HepG2 (cell line): ENCODE data around the gene STRN3. TPM values are rescaled to one million over a fixed set of nuclear protein-coding genes. Genes with fewer than 3 reads are reported as not detected.

ENCODE experiments used
- CHD2 ChIP-seq: IDR thresholded peaks from 2 replicates; pipeline ENCODE4 v1.6.1; 2011; ENCODE audit warnings: low read depth, low read length, improper control_type of control experiment
- DPF2 ChIP-seq: sonication (generic); formaldehyde crosslinking; IDR thresholded peaks from 2 replicates; pipeline ENCODE4 v1.4.0; 2020; ENCODE audit warnings: mild to moderate bottlenecking, low read depth, missing genetic modification reagents, borderline replicate concordance
- KAT7 ChIP-seq: IDR thresholded peaks from 2 replicates; pipeline ENCODE4 v1.6.1; 2018; ENCODE audit warnings: borderline replicate concordance, missing compliant biosample characterization
- KDM5B ChIP-seq: sonication (generic); formaldehyde crosslinking; IDR thresholded peaks from 2 replicates; pipeline ENCODE4 v1.4.0; 2020; ENCODE audit warnings: missing genetic modification reagents, mild to moderate bottlenecking, borderline replicate concordance
- MTA1 ChIP-seq: sonication (generic); formaldehyde crosslinking; IDR thresholded peaks from 2 replicates; pipeline ENCODE4 v1.4.0; 2020; ENCODE audit warnings: missing genetic modification reagents, mild to moderate bottlenecking, borderline replicate concordance
- MXD3 ChIP-seq: IDR thresholded peaks from 2 replicates; pipeline ENCODE4 v1.6.1; 2016; ENCODE audit warnings: mild to moderate bottlenecking, missing biosample characterization, missing genetic modification reagents
- POGK ChIP-seq: sonication (generic); formaldehyde crosslinking; conservative IDR thresholded peaks from 2 replicates; pipeline ENCODE4 v1.8.0; 2022; ENCODE audit warnings: mild to moderate bottlenecking, moderate library complexity, missing genetic modification reagents
- RBM22 ChIP-seq: fragments of 200-400 bp; formaldehyde crosslinking; optimal IDR thresholded peaks from 2 replicates; pipeline ENCODE3; 2017; ENCODE audit warnings: mild to moderate bottlenecking, low read length, moderate library complexity
- SP4 ChIP-seq: sonication (generic); formaldehyde crosslinking; IDR thresholded peaks from 2 replicates; pipeline ENCODE4 v1.8.1; 2023; ENCODE audit warnings: mild to moderate bottlenecking, missing genetic modification reagents
- SRF ChIP-seq: IDR thresholded peaks from 2 replicates; pipeline ENCODE4 v1.6.1; 2011; ENCODE audit warnings: mild to moderate bottlenecking, low read depth, low read length, moderate library complexity
- ZBED4 ChIP-seq: sonication (generic); formaldehyde crosslinking; IDR thresholded peaks from 2 replicates; pipeline ENCODE4 v1.4.0; 2020; ENCODE audit warnings: missing genetic modification reagents, borderline replicate concordance
- ZBTB38 ChIP-seq: sonication (generic); formaldehyde crosslinking; IDR thresholded peaks from 2 replicates; pipeline ENCODE4 v1.5.1; 2020; ENCODE audit warnings: mild to moderate bottlenecking, missing genetic modification reagents
- ZFX ChIP-seq: sonication (generic); formaldehyde crosslinking; IDR thresholded peaks from 2 replicates; pipeline ENCODE4 v1.4.0; 2020; ENCODE audit warnings: mild to moderate bottlenecking, low read depth, missing genetic modification reagents, moderate library complexity
- ZNF10 ChIP-seq: sonication (generic); formaldehyde crosslinking; IDR thresholded peaks from 2 replicates; pipeline ENCODE4 v1.4.0; 2020; ENCODE audit warnings: mild to moderate bottlenecking, low read depth, missing genetic modification reagents, borderline replicate concordance
- ZNF234 ChIP-seq: sonication (generic); formaldehyde crosslinking; conservative IDR thresholded peaks from 2 replicates; pipeline ENCODE4 v1.5.1; 2020; ENCODE audit warnings: mild to moderate bottlenecking, missing genetic modification reagents
- ZNF567 ChIP-seq: sonication (generic); formaldehyde crosslinking; IDR thresholded peaks from 2 replicates; pipeline ENCODE4 v1.8.1; 2023; ENCODE audit warnings: mild to moderate bottlenecking, missing genetic modification reagents, borderline replicate concordance
- ZNF607 ChIP-seq: sonication (generic); formaldehyde crosslinking; IDR thresholded peaks from 2 replicates; pipeline ENCODE4 v1.5.1; 2020; ENCODE audit warnings: missing genetic modification reagents, mild to moderate bottlenecking, borderline replicate concordance
- ZNF629 ChIP-seq: sonication (generic); formaldehyde crosslinking; conservative IDR thresholded peaks from 2 replicates; pipeline ENCODE4 v1.5.0; 2020; ENCODE audit warnings: missing genetic modification reagents
- polyA plus RNA-seq, 8 experiments: library from polyadenylated mRNA; depleted of rRNA in 3 of 8; stranded (reverse) in 7 of 8; unstranded in 1 of 8; fragments of >200 nt; fragmentation: Illumina TruSeq in 4 of 8; extraction: Trizol in 4 of 8; gene quantifications; 2 replicates each; pipeline versions ENCODE4 v1.2.1 to v1.2.3, GENCODE V29; 2011 to 2016; ENCODE audit warnings: low read depth in 4 of 8, missing spikeins in 1 of 8, mixed read lengths in 1 of 8; ENCODE audit not compliant: insufficient read depth in 1 of 8
- total RNA-seq, 5 experiments: library from RNA; depleted of rRNA; stranded (reverse); fragments of >200 nt; fragmentation: Illumina TruSeq; extraction: Trizol; gene quantifications; 2 replicates each; pipeline ENCODE4 v1.2.3, GENCODE V29; 2016; ENCODE audit warnings: low read depth in 1 of 5

Gene STRN3
- total and polyA plus RNA-seq, 2 of the 13 experiments (the other 11 are each of a cell fraction or from before 2014, with no cell fraction given), result 49.4 to 123 TPM

GRCh38 chr14:30966415-30967363 is 59.5 kb downstream of the STRN3 start (continued):
- TF ChIP-seq SP4 (CRISPR knock-in tag) (0 out of 2 replicates have a peak, but pooled peaks have one; percentile 35), CHD2 (no peak), MTA1 (CRISPR knock-in tag) (peak; percentile 49; the same call in 1 of the 2 replicates), ZNF629 (CRISPR knock-in tag) (no peak), ZNF607 (CRISPR knock-in tag) (0 out of 2 replicates have a peak, but pooled peaks have one; percentile 41), ZBTB38 (CRISPR knock-in tag) (0 out of 2 replicates have a peak, but pooled peaks have one; percentile 35), ZBED4 (CRISPR knock-in tag) (no peak), RBM22 (peak; percentile 89), KDM5B (CRISPR knock-in tag) (peak; percentile 48; the same call in 1 of the 2 replicates), ZFX (CRISPR knock-in tag) (peak; percentile 27; the same call in 1 of the 2 replicates), ZNF10 (0 out of 2 replicates have a peak, but pooled peaks have one; percentile 22), ZNF234 (no peak), SRF (no peak), MXD3 (peak; percentile 32; the same call in 1 of the 2 replicates), DPF2 (CRISPR knock-in tag) (no peak), ZNF567 (0 out of 2 replicates have a peak, but pooled peaks have one; percentile 20), POGK (0 out of 2 replicates have a peak, but pooled peaks have one; percentile 30), KAT7 (0 out of 2 replicates have a peak, but pooled peaks have one; percentile 4)
